GM18502 (cell line): ENCODE results near the gene BLCAP.
"Not testable (repeated sequence)": the region's sequence is repeated elsewhere in the genome, so short reads cannot be mapped to it uniquely, and the experiment has no call there.

Experiments
- ATAC-seq: cut with Tn5 transposase; IDR thresholded peaks from one replicate; pipeline ENCODE4 v1.9.1; 2021; ENCODE audit warnings: mild to moderate bottlenecking; ENCODE audit not compliant: unreplicated experiment, poor library complexity

Gene BLCAP

GRCh38 chr20:37527638-37528445 lies at the start of gene BLCAP:
Gene BLCAP, minus strand, starts transcription at chr20:37527876. Its CDS starts 8,702 bp downstream, at chr20:37519174.
- ATAC-seq: peak; percentile 75

- ATAC-seq: not testable (repeated sequence)
Observed at GRCh38 chr20:37577436-37577835, 49.8 kb upstream of the BLCAP start.

GRCh38 chr20:37576911-37577310 lies 49.2 kb upstream of the BLCAP start:
- ATAC-seq: no peak

GRCh38 chr20:37575884-37576283 lies 48.2 kb upstream of the BLCAP start:
- ATAC-seq: no peak

GRCh38 chr20:37574199-37574890 lies 46.7 kb upstream of the BLCAP start:
- no peak for ATAC-seq

- no peak for ATAC-seq
Observed at GRCh38 chr20:37573626-37574198, 46.0 kb upstream of the BLCAP start.

GRCh38 chr20:37571033-37571432 lies 43.4 kb upstream of the BLCAP start:
- ATAC-seq: no peak

- no peak for ATAC-seq
Observed at GRCh38 chr20:37570419-37570818, 42.7 kb upstream of the BLCAP start.

- no peak for ATAC-seq
Observed at GRCh38 chr20:37567671-37568588, 40.3 kb upstream of the BLCAP start.

GRCh38 chr20:37567331-37567665 lies 39.6 kb upstream of the BLCAP start:
- no peak for ATAC-seq

- no peak for ATAC-seq
Observed at GRCh38 chr20:37566590-37567330, 39.1 kb upstream of the BLCAP start.

- ATAC-seq: no peak
Observed at GRCh38 chr20:37565134-37565811, 37.6 kb upstream of the BLCAP start.

- ATAC-seq: no peak
Observed at GRCh38 chr20:37564388-37565133, 36.9 kb upstream of the BLCAP start.

GRCh38 chr20:37564016-37564387 lies 36.3 kb upstream of the BLCAP start:
- ATAC-seq: no peak

- no peak for ATAC-seq
Observed at GRCh38 chr20:37562695-37563480, 35.2 kb upstream of the BLCAP start.

- no peak for ATAC-seq
Observed at GRCh38 chr20:37560629-37561028, 33.0 kb upstream of the BLCAP start.

GRCh38 chr20:37559312-37560027 lies 31.8 kb upstream of the BLCAP start:
- ATAC-seq: no peak
